ENCODE measurements around the gene SLC6A3.

Gene SLC6A3

DNA sequence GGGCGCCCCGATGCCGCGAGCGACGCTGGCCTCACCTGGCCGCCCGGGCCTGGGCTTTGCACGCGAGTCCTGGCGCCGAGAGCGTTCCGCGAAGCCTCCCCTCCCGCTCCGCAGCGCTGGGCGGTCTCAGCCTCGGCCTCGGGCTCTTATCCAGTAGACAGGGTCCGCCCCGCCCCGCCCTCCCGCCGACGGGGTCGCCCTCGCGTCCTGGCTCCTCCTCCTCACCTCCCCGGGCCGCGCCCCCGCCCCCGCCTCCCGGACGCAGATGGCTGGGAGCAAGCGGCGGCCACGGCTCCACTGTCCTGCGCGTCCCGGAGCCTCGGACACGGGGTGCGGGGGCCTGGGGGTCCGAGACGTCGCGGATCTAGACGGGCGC lies at the start of gene SLC6A3:
Gene SLC6A3, minus strand, starts transcription at position 128 of the 376 bp plus-strand sequence. CDS start 2,243 bp downstream, outside the sequence.
- DNase-seq = no peak

DNA sequence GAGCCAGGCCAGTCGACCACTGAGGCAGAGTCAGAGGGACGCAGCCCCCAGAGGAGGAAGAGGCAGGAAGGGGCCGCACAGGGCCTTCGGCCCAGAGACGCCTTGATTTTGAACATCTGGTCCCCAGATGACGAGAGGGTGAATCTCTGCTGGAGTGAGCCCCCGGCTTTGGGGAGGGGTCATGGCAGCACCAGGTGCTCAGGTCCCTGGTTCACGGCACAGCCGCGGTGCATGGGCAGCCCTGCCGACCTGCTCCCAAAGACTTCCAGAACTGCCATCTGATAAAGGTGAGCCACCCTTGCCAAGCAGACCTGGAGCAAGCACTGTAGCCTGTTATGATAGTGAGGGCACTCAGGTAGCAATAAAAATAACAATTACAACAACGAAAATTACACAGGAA lies 48.7 kb upstream of the SLC6A3 start:
- DNase-seq = no peak

DNA sequence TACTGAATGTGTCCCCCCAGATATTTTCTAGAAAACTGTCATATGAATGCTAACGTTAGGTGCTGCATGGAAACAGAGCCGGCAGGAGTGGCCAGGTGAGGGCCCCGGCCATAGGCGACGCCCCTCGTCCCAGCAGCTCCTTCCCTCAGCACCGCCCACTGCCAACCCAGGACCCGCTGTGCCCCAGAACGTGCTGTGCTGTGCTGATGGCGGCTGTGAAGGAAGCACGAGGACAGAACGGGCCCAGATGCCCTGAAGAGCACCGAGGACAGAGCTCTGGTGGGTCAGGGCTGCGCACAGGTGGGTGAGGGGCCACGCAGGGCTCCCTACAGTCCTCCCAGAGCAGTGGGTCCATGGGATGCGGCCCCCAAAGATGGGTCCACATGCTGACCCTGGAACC lies 48.2 kb upstream of the SLC6A3 start:
- DNase-seq = no peak

DNA sequence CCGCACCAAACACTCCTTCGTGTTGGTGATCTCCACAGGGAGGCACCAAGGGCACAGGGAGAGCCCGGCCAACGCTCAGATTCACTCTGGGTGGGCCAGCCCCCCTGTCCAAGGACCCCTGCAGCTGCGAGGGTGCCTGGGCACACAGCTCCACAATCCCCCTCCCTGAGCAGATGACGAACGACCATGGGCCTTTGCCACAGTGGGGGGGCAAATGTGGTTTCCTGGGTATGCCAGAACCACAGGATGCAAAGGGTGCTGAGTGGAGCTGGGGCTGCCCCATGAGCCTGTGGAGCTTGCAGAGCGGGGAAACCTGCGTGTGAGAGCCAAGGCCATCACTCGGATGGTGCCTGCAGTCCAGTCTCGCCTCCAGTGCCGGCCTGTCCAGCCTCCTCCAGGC lies 47.5 kb upstream of the SLC6A3 start:
- no peak for DNase-seq

DNA sequence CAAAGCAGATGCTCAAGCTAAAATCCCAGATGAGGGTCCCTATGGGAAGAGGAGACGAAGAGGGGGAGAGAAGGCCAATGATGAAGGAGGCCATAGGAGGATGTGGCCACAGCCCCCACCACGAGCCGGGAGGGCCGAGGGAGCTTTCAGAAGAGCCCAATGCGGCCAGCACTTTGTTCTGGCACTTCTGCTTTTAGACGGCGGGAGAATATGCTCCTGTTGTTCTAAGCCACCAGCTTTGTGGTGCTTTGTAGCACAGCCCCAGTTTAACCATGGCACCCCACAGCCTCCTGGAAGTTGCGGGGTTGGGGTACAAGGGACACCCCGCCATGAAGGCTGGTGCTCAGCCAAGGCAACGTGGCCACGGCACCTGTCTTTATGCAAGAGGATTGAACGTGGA lies 45.1 kb upstream of the SLC6A3 start:
- DNase-seq = no peak

DNA sequence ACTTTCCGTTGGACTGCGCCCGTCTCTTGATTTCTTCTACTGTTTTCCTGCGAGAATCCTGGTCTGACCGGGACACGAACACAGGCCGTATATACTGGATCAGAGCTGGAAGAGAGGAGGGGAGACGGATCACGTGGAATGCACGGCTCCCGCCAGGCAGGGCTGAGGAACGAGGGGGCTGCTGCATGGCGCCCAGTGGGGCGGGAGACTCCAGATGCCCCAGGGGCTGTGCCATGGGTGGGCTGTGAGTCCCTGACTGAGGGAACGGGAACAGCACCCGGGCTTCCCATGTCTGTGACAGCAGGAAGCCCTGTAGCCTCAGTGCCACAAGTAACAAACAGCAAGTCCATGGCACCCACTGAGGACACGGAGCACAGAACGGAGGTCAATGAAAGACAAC lies 44.5 kb upstream of the SLC6A3 start:
- DNase-seq = no peak

DNA sequence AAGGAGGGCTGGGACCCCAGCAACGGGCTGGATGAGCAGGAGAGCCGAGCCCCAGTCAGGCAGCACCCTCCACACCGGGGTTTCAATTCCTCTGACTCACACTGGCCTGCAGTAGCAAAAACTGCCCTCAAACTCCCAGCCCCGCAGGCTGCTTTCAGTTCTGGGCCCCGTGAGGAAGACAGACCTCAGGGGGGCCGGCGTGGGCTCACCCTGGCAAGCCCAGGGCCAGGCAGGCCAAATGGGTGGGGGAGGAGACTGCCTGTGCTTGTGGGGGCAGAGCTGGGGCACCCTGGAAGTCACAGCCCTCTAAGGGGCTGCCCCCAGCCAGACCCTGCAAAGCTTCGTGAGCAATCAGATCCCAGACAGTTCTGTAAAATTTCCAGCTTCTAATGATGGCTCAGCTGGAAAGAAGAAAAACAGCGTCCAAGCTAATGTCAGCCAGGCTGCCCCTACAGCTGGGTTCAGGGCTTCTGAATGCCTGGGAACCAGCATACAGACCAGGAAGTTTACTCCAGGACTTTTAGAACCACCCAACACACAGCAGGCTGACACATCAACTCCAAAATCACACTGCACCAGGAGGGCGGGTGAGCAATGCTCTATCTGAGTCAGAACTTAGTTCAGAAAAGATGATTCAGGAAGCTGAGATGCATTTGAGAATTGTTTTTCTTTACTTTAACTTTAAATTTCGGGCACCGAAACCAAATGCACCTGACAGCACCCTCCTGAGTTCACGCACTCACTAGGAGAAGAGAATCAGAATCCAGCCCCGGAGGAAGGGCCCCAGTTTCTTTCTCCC lies 43.8 kb upstream of the SLC6A3 start:
- no peak for DNase-seq

DNA sequence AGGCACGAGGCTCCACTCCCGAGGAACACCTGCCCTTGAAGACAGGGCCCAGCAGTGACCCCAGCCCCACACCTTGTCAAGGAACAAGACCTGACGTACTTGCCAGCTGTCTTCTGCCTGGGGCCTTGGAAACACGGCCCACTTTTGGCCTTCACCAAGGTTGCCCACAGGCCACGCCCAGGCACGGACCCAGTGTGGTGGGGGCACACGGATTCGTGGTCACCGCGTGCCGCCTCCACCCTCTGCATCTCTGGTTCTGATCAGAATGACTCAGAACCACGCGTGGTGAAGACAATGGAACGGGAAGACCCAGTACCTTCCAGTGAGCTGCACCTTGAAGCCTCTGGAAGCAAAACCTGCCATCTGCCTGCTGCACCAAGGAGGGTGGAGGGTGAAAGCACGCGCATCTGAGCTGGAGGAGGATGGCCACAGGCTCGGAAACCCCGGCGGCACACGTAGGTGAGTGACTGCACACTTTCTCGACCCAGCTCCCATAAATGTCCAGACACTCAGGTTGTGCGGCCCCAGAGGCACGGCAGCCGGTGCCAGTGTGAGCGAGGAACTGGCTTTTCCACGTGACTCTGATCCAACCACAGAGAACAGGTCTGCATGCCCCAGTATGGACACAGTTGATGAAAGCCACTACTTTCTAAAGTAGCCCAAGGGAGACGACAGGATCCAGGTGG lies 42.0 kb upstream of the SLC6A3 start:
- no peak for DNase-seq

DNA sequence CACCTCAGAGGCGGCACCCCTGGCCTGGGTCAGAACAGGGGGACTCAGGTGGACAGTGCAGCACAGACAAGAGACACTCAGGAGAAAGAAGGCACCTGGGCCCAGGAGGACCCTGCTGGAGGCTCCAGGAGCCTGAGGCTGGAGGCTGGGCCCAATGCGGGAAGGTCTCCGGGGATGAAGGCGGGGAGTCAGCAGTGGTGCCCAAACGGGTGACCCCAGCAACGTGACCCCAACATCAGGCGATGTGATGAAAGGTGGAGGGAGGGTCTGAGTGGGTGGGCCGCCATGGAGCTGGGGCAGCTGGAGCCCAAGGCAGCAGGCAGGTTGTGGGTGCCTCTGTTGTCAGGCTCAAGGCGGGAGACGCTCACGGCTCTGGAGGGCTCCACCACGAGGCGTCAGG lies 41.0 kb upstream of the SLC6A3 start:
- DNase-seq = no peak

DNA sequence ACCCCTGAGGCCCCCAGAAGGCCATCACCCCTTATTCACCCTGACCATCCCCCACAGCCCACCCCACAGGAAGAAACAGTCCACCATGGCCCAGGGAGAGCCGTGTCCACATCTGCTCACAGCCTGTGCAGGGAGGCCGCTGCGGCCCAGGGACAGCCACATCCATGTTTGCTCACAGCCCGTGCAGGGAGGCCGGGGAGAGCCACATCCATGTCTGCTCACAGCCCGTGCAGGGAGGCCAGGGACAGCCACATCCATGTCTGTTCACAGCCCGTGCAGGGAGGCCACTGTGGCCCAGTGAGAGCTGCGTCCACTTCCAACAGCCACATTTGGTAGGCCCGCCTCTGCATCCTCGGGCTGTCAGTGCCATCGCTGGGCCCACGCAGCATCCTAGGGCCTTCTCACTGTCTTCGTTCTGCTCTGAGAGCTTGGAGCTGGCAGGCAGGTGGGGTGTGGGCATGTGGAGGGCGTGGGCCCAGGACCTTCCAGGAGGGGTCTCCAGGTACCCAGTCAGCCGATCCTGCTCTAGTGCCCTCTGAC lies 40.4 kb upstream of the SLC6A3 start:
- DNase-seq = no peak

DNA sequence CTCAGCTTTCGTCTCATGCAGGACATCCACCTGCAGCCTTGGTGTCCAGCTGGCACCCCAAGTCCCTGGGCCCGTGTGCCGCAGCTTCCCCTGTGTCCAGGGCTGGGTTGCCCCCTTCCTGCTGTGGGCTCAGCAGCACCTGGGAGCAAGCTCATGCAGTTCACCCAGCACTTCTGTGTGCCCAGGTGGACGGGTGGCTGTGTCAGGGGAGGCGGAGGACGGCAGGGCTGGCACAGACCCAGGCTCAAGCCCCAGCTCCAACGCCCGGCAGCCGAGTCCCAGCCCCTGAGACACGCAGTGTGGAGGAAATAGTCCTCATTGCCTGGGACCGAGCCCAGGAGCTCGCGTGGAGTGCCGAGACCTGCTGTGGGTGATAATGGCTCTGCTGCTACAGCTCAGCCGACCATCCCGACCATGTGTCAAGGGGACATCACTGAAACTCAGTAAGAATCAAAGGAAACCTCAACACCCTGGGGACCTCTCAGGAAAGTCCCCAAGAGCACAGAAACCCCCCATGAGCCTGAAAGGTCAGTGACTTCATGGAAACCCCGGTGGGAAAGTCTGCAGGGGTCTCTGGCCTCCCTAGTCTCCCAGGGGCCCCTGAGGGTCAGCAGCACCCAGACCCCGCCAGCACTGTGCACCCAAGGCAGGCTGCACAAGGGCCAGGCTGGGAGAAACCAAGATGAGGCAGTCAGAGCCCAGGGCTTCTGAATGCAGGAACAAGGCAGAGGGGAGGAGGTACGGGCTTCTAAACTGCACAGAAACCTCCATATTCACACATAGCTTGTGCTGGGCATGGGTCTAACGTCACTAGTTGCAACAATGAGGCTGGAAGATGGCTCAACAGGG lies 39.7 kb upstream of the SLC6A3 start:
- no peak for DNase-seq

DNA sequence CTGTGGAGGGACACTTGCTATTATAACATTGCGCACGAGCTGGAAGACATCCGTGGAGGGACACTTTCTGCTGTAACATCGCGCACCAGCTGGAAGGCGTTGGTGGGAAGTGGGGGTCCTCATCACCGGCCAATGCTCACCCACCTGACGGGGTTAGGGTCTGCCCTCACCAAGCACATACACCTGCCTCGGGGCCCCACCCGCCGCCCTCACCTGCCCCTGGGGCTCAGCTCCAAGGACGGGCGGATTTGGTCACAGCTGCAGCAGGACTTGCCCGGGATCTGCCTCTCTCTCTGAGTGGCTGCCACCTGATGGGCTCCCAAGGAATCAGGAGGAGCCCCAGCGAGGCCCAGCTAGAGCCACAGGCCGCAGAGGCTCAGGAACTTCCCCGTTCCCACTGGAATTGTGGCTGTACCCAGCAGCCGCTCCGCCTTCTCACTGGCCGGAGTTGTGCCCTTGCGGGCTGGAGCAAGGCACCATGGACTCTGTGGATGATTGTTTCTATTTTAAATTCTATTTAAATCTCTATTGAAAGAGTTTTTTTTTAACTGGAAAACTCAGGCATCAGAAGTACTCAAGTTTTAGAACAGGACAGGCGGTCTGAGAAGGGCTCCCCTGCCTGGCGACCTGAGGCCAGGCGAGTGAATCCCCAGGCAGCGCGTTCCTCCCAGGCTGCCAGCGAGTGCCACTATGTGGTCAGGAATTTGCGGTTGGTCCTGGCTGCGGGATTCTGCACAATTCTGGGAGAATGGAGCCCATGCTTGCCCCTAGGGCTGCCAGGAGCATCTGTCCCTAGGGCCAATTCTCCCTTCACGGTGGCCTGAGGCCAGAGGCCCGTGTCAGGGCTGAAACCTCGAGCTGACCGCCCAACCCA lies 38.9 kb upstream of the SLC6A3 start:
- DNase-seq = no peak

DNA sequence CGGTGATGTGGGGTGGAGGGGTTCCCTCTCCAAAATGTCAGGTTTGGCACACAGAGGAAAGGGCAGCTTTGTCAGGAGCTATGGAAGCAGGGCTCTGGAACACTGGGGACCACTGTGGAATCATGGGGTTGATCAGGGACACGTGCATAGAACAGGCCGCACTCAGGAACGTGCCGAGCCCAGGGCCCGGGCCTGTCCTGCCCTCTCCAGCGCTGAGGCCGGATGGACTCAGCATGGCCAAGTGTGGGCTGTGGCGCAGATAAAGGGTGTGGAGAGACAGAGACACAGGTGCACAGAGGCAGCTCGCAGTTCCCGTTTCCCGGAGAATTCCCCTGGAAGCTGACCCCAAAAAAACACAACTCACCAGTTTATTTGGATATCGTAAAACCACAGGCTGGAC lies 37.8 kb upstream of the SLC6A3 start:
- DNase-seq = no peak

DNA sequence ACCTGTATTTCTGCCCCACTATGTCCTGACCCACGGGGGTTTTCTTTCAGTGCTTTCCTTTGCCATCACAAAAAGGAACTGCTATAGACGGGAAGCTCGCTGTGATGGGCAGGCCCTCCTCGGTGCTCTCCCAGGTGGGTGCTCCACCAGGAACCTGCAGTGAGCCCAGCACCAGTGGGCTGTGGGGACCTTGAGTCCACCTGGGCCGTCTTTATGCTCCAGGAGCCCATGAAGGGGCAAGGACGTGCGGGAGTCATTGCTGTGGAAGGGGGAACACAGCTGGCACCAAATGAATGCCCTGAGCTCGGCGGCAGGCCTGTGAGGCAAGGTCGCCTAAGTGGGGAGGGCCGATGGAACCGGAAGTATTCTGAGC lies 36.7 kb upstream of the SLC6A3 start:
- no peak for DNase-seq

DNA sequence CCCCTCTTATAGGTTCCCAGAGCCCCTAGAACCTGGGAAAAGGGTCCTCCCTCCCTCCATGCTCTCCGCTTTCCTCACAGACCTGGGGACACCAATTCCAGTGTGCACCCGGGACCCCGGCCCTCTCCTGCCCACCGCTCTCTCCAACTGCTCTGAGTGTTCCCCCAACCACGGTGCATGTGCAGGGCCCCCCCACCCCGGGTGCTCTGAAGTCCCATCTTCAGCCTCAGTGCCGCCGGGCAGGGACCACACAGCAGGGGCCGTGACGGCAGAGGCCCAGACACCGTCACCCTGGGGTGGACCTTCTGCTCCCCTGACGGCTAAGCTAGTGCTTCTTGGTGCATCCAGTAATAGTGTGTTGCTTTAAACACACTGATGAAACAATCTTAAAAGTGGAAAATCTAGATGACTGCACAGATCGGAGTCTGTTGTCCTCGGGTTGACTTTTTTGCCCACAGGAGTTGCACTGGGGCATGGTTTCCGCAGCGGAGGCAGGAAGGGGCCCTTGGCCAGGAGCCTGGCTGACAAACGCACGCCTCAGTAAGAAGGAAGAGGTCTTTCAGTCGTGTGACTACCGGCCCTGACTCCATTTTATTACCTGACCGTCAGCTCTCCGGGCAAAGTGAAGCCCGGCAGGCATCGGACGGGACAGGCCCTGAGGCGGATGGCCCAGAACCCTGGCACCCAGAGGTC lies 36.2 kb upstream of the SLC6A3 start:
- no peak for DNase-seq

DNA sequence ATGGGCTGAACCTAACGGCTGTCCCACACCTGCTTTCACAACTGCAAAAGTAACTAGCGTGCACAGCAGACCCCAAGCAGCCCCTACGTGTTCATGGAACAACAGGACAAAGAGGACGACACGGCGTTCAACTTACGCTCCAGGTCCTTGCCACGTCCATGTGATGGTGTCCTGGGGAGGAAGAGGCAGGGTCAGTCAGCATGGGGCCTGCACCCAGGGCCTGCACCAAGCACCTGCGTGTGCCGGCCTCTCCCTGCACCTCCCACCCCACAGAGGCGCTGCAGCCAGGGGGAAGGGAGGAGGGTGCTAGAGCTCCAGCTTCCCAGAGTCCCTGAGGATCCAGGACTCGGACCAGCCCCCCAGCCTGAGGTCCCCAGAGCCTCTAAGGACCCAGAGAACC lies 35.6 kb upstream of the SLC6A3 start:
- DNase-seq = no peak

DNA sequence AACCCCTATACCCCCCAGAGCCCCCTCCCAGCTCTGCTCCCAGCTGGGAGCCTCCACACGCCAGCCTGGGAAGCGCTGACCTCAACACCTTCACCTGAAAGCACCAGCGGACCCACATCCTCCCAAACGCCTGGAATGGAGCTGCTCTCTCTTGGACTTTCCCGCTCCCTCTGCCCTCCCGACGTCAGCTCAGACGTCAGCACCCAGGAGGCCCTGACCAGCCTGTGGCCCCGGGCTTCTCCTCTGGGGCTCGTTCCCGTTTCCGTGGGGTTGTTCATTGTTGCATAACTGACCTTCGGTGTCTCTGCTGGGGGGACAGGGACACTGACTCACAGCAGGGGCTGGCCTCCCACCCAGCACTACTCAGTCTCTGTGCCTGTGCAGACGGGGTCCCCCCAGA lies 35.0 kb upstream of the SLC6A3 start:
- no peak for DNase-seq

DNA sequence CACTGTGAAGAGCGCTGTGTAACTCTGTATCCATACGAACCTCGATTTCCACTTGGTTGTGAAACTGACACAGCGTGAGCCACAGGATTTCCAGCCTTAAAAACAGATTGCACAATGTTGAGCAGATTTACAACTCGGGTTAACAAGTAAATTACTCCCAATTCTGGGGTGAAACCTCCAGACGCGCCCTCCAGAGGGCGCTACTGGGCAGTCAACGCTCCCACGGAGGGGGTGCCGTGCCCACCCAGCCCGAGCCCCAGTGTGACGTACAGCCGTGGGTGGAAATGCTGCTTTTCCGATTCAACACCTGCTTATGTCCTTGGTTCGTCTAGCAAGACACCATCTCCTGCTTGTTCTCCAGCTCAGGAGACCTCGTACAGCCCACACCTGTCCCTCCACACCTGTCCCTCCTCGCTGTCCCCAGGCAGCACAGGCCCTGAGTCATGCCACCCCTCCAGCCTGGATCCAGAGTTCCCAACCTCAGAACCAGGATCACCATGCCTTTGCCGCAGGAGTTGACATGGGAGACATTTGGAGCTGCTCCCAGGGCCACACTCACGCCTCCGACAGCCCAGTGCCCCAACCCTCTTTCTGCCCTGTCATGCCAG lies 34.4 kb upstream of the SLC6A3 start:
- DNase-seq = no peak

DNA sequence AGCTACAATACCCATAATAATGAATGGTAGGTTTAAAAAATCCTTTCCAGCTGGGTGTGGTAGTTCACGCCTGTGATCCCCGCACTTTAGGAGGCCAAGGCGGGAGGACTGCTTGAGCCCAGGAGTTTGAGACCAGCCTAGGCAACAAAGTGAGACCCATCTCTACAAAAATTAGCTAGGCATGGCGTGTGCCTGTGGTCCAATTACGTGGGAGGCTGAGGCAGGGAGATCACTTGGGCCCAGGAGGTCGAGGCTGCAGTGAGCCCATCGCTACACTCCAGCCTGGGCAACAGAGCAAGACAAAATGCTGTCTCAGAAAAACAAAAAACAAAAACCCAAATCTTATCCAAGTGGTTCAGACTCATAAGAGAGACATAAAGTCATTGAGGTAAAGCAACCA lies 33.8 kb upstream of the SLC6A3 start:
- no peak for DNase-seq

DNA sequence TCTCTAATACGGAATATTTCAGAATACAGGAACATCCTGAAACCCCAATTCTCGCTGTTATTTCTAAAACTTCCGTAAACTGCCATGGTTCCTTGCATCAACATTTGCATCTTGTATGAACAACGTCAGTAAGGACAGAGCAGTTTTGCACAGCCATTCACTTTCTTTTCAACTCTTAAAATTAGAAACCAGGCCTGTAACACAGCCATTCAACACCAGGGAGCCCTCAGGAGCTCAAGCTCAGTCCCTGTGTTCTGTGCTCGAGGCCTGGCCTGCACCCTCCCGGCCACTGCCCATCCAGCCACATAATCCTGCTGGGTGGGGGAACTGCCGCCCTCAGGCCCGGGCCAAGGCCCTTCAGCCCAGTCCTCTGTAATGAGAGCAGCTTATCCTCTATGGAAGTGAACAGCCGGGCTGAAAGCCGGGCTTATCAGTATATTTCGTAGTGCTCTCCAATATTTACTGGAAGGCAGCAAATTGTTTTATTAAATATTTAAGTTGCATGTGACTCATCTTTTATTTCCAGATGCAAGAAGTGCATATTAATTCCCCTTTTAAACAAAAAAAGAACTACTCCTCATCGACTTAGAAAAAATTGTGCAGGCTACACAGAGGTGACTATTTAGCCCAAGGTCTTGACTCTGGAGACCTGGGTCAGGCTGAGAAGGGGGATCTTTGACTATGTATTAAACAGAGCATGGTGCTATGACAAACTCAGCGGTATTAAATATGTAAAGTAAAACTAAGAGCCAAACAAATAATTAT lies 33.2 kb upstream of the SLC6A3 start:
- DNase-seq = no peak

DNA sequence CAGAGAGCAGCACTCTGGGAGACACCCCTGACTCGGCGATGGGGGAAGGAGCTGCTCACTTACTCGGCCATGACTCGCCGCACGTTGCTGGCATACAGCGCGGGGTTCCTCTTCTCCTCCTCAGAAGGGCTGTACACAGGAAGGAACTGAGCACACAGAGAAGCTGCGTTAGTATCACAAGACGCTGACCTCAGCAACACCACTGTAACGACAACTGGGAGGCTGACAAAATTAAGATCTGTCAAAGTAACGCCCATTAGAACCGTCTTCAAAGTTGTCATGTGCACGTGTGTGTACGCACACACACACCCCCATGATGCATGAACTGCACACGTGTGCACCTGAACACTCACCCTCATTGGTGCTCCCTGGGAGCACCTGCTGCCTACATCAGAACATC lies 32.1 kb upstream of the SLC6A3 start:
- no peak for DNase-seq
